HepG2 (cell line): ENCODE data around the gene ZNF562. TPM values are rescaled to one million over a fixed set of nuclear protein-coding genes. Genes with fewer than 3 reads are reported as not detected.

Experiments used
- ATF4 ChIP-seq, 2 experiments: fragments of 450-650 bp in 1 of 2; sonication (generic) in 1 of 2; formaldehyde crosslinking; IDR thresholded peaks; 2 replicates each; pipeline versions ENCODE4 v1.5.0 to v1.8.0; 2020 to 2022; ENCODE audit warnings: mild to moderate bottlenecking in 1 of 2, missing genetic modification reagents in 1 of 2
- CHCHD3 ChIP-seq: sonication (generic); formaldehyde crosslinking; IDR thresholded peaks from 2 replicates; pipeline ENCODE4 v1.8.0; 2022; ENCODE audit warnings: mild to moderate bottlenecking, missing genetic modification reagents, moderate library complexity
- HDAC6 ChIP-seq: fragments of 200-600 bp; sonication (generic); IDR thresholded peaks from 2 replicates; pipeline ENCODE4 v1.7.0; 2017; ENCODE audit warnings: mild to moderate bottlenecking, antibody characterized with exemption, low read length, low read depth
- KDM5A ChIP-seq: fragments of 200-600 bp; sonication (generic); IDR thresholded peaks from 2 replicates; pipeline ENCODE4 v1.7.0; 2018; ENCODE audit warnings: antibody characterized with exemption, mild to moderate bottlenecking, low read length, borderline replicate concordance
- NBN ChIP-seq: fragments of 450-650 bp; conservative IDR thresholded peaks from 2 replicates; pipeline ENCODE4 v1.6.1; 2017
- NCOA1 ChIP-seq: sonication (generic); formaldehyde crosslinking; IDR thresholded peaks from 2 replicates; pipeline ENCODE4 v1.9.0; 2021; ENCODE audit warnings: missing genetic modification reagents
- POGZ ChIP-seq: sonication (generic); formaldehyde crosslinking; IDR thresholded peaks from 2 replicates; pipeline ENCODE4 v1.4.0; 2020; ENCODE audit warnings: mild to moderate bottlenecking, missing genetic modification reagents
- PRDM4 ChIP-seq: sonication (generic); formaldehyde crosslinking; IDR thresholded peaks from 2 replicates; pipeline ENCODE4 v1.9.0; 2021; ENCODE audit warnings: missing genetic modification reagents, borderline replicate concordance
- RNF2 ChIP-seq: fragments of 450-650 bp; conservative IDR thresholded peaks from 2 replicates; pipeline ENCODE4 v1.6.1; 2016; ENCODE audit warnings: low read depth
- SAFB2 ChIP-seq: sonication (generic); formaldehyde crosslinking; IDR thresholded peaks from 2 replicates; pipeline ENCODE4 v1.5.1; 2020; ENCODE audit warnings: missing genetic modification reagents, low read depth, mild to moderate bottlenecking, borderline replicate concordance
- ZBTB10 ChIP-seq: sonication (generic); formaldehyde crosslinking; IDR thresholded peaks from 2 replicates; pipeline ENCODE4 v1.4.0; 2020; ENCODE audit warnings: missing genetic modification reagents, borderline replicate concordance
- ZBTB8A ChIP-seq: sonication (generic); formaldehyde crosslinking; IDR thresholded peaks from 2 replicates; pipeline ENCODE4 v1.4.0; 2020; ENCODE audit warnings: mild to moderate bottlenecking, low read depth, missing genetic modification reagents, borderline replicate concordance
- ZFP37 ChIP-seq: sonication (generic); formaldehyde crosslinking; IDR thresholded peaks from 2 replicates; pipeline ENCODE4 v1.4.0; 2020; ENCODE audit warnings: missing genetic modification reagents, borderline replicate concordance
- ZNF225 ChIP-seq: sonication (generic); formaldehyde crosslinking; IDR thresholded peaks from 2 replicates; pipeline ENCODE4 v1.4.0; 2020; ENCODE audit warnings: mild to moderate bottlenecking, missing genetic modification reagents
- ZNF292 ChIP-seq: sonication (generic); formaldehyde crosslinking; IDR thresholded peaks from 2 replicates; pipeline ENCODE4 v1.8.1; 2022; ENCODE audit warnings: mild to moderate bottlenecking, low read depth, missing genetic modification reagents, borderline replicate concordance
- ZNF33B ChIP-seq: sonication (generic); formaldehyde crosslinking; IDR thresholded peaks from 2 replicates; pipeline ENCODE4 v1.5.1; 2020; ENCODE audit warnings: mild to moderate bottlenecking, missing genetic modification reagents
- ZNF501 ChIP-seq: sonication (generic); formaldehyde crosslinking; IDR thresholded peaks from 2 replicates; pipeline ENCODE4 v1.5.1; 2020; ENCODE audit warnings: mild to moderate bottlenecking, moderate library complexity, missing genetic modification reagents
- ZNF563 ChIP-seq: sonication (generic); formaldehyde crosslinking; IDR thresholded peaks from 2 replicates; pipeline ENCODE4 v1.8.0; 2022; ENCODE audit warnings: mild to moderate bottlenecking, moderate library complexity, missing genetic modification reagents
- ZNF570 ChIP-seq: sonication (generic); formaldehyde crosslinking; IDR thresholded peaks from 2 replicates; pipeline ENCODE4 v1.4.0; 2020; ENCODE audit warnings: mild to moderate bottlenecking, missing genetic modification reagents, borderline replicate concordance
- ZNF709 ChIP-seq: sonication (generic); formaldehyde crosslinking; IDR thresholded peaks from 2 replicates; pipeline ENCODE4 v1.5.0; 2020; ENCODE audit warnings: mild to moderate bottlenecking, missing genetic modification reagents
- ZNF790 ChIP-seq: sonication (generic); formaldehyde crosslinking; IDR thresholded peaks from 2 replicates; pipeline ENCODE4 v1.8.0; 2022; ENCODE audit warnings: missing genetic modification reagents, mild to moderate bottlenecking, borderline replicate concordance
- ZNF891 ChIP-seq: sonication (generic); formaldehyde crosslinking; IDR thresholded peaks from 2 replicates; pipeline ENCODE4 v1.5.0; 2020; ENCODE audit warnings: mild to moderate bottlenecking, missing genetic modification reagents
- ZSCAN21 ChIP-seq: sonication (generic); formaldehyde crosslinking; IDR thresholded peaks from 2 replicates; pipeline ENCODE4 v1.8.0; 2022; ENCODE audit warnings: mild to moderate bottlenecking, missing genetic modification reagents, moderate library complexity, borderline replicate concordance
- ZSCAN22 ChIP-seq: sonication (generic); formaldehyde crosslinking; IDR thresholded peaks from 2 replicates; pipeline ENCODE4 v1.4.0; 2020; ENCODE audit warnings: mild to moderate bottlenecking, missing genetic modification reagents
- polyA plus RNA-seq, 8 experiments: library from polyadenylated mRNA; depleted of rRNA in 3 of 8; stranded (reverse) in 7 of 8; unstranded in 1 of 8; fragments of >200 nt; fragmentation: Illumina TruSeq in 4 of 8; extraction: Trizol in 4 of 8; gene quantifications; 2 replicates each; pipeline versions ENCODE4 v1.2.1 to v1.2.3, GENCODE V29; 2011 to 2016; ENCODE audit warnings: low read depth in 4 of 8, missing spikeins in 1 of 8, mixed read lengths in 1 of 8; ENCODE audit not compliant: insufficient read depth in 1 of 8
- total RNA-seq, 5 experiments: library from RNA; depleted of rRNA; stranded (reverse); fragments of >200 nt; fragmentation: Illumina TruSeq; extraction: Trizol; gene quantifications; 2 replicates each; pipeline ENCODE4 v1.2.3, GENCODE V29; 2016; ENCODE audit warnings: low read depth in 1 of 5

The ZNF562 gene
- total and polyA plus RNA-seq, 2 of the 13 experiments (the other 11 are each of a cell fraction or from before 2014, with no cell fraction given), result 13.1 to 32.7 TPM

GRCh38 chr19:9674663-9675357 lies at the start of gene ZNF562 (continued):
- TF ChIP-seq ZSCAN21 (no peak), ZBTB10 (CRISPR knock-in tag) (no peak), PRDM4 (CRISPR knock-in tag) (no peak), CHCHD3 (CRISPR knock-in tag) (no peak), ZNF292 (CRISPR knock-in tag) (peak; percentile 12; the same call in 1 of the 2 replicates), KDM5A (peak; percentile 94), ZNF570 (no peak), ZBTB8A (no peak), ZNF563 (CRISPR knock-in tag) (0 out of 2 replicates have a peak, but pooled peaks have one; percentile 33), RNF2 (no peak), ZNF891 (CRISPR knock-in tag) (peak; percentile 86), ZFP37 (CRISPR knock-in tag) (no peak; the same call in 1 of the 2 replicates), ZNF33B (CRISPR knock-in tag) (no peak), ZNF501 (CRISPR knock-in tag) (peak; percentile 72; the same call in 1 of the 2 replicates), ZSCAN22 (no peak), NBN (no peak), ZNF790 (no peak), SAFB2 (CRISPR knock-in tag) (no peak), NCOA1 (CRISPR knock-in tag) (no peak), POGZ (CRISPR knock-in tag) (peak; percentile 31; the same call in 1 of the 2 replicates), ZNF225 (CRISPR knock-in tag) (peak; percentile 50; the same call in 1 of the 2 replicates), ATF4 (CRISPR knock-in tag; IDR thresholded peaks at IDR 0.05) (no peak), HDAC6 (no peak), ZNF709 (CRISPR knock-in tag) (0 out of 2 replicates have a peak, but pooled peaks have one; percentile 62)
